Hematopoietic multipotent progenitor cell treated with erythropoietin and hydrocortisone succinate and interleukin-3 and kit ligand, for 8 days (in vitro differentiated cells): ENCODE measurements around the gene TBC1D19.
"Not testable (repeated sequence)": the region's sequence is repeated elsewhere in the genome, so short reads cannot be mapped to it uniquely, and the experiment has no call there.

Experiments used
- DNase-seq: peaks from one replicate; pipeline ENCODE4 v3.0.0-alpha.2; 2015

Gene TBC1D19

DNA sequence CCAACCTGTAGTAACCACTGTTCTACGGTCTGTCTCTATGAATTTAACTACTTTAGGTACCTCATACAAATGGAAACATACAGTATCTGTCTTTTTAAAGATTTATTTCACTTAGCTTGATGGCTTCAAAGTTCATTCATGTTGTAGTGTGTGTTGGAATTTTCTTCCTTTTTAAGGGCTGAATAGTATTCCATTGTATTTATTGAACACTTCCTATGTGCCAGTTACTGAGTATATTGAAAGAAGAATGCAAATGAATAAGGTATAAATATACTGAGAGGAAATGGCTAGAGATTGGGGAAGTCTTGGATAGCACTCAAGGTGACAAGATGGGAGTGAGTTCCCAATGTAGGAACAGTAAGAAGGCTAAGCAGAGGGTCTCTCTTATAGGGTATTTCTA lies 17.3 kb downstream of the TBC1D19 start:
- no peak for DNase-seq

GRCh38 chr4:26607776-26608175 lies 23.9 kb downstream of the TBC1D19 start:
- DNase-seq = no peak

DNA sequence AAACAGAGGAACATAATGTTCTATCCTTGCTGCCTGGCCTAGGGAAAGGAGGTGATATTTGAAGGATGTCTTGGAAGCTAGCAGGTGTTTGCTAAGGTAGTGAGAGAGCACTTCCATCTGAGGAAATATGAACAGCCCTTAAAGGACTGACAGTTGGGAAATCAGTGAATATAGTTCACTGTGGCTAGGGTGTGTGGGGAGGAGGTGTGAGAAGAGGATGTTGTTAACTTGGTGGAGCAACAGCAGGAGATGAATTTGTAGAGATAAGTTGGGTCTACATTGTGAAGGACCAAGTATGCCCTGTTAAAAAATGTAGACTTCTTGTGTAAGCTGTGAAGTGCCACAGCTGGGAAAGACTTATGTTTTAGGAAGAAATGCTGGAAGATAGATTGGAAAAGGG lies 25.5 kb downstream of the TBC1D19 start:
- DNase-seq = no peak

DNA sequence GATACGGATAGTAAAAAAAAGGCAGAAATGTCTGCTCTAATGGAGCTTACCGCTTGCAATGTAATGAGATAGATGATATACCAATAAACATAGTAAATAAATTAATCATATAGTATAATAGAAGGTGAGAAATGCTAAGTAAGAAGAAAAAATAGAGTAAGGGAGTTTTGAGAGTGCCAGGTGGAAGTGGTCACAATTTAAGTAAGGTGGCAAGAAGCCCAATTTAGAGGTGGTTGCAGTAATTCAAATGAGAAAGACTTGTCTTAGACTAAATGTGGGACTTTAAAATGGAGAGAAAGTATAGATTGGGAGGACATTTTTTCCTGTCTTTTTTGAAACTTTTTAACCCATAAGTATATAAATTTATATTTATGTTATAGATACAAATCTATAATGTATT lies 26.0 kb downstream of the TBC1D19 start:
- no peak for DNase-seq

GRCh38 chr4:26611372-26611771 lies 27.5 kb downstream of the TBC1D19 start:
- no peak for DNase-seq

- DNase-seq = no peak
Measured at GRCh38 chr4:26611885-26612284, 28.0 kb downstream of the TBC1D19 start.

- DNase-seq = no peak
Measured at GRCh38 chr4:26613237-26613636, 29.4 kb downstream of the TBC1D19 start.

- no peak for DNase-seq
Measured at GRCh38 chr4:26613735-26614134, 29.9 kb downstream of the TBC1D19 start.

GRCh38 chr4:26619784-26620183 lies 35.9 kb downstream of the TBC1D19 start:
- DNase-seq = no peak

- no peak for DNase-seq
Measured at GRCh38 chr4:26621366-26621765, 37.5 kb downstream of the TBC1D19 start.

DNA sequence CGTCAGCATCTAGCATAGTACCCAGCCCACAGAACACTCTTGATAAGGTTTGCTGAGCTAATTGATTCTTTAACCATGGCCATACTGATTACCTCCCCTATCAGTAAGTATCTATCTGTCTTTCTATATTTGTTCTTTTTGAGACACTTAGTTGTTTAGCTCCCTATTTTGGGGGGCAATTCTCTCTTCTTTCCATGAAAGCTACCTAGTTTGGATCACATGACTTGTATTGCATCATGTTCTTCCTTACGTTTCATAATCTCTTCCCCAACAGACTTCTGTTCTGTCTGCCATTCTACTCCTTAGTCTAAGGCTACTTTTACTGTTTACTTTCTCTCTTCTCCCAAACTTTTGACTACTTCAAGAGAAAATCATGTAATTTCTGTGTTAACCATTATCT lies 39.0 kb downstream of the TBC1D19 start:
- DNase-seq = no peak

DNA sequence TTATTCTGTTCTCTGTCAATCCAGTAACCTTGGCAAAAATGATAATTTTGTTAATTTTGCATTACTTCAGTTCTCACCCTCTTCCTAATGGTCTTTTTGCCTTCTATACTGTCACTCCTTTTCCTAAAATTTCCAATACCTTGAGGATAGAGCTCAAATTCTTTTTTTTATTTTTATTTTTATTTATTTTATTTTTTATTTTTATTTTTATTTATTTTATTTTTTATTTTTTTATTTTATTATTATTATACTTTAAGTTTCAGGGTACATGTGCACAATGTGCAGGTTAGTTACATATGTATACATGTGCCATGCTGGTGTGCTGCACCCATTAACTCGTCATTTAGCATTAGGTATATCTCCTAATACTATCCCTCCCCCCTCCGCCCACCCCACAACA lies 42.8 kb downstream of the TBC1D19 start:
- not testable (repeated sequence) for DNase-seq

DNA sequence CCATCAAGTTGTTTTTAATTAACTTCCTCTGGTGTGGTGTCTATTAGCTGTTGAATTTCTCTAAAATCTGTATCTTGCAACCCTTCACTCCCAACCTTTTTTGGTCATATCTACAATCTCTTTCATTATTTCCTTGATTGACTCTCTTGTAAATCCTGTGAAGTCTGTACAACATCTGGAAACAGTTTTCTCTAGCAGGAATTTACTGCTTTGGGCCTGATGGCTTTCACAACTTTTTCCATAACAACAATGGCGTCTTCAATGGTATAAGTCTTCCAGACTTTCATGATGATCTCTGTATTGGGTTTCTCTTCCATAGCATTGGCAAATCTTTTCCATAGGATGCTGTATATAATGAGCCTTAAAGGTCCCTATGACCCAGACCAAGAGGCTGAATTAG lies 49.0 kb downstream of the TBC1D19 start:
- no peak for DNase-seq

DNA sequence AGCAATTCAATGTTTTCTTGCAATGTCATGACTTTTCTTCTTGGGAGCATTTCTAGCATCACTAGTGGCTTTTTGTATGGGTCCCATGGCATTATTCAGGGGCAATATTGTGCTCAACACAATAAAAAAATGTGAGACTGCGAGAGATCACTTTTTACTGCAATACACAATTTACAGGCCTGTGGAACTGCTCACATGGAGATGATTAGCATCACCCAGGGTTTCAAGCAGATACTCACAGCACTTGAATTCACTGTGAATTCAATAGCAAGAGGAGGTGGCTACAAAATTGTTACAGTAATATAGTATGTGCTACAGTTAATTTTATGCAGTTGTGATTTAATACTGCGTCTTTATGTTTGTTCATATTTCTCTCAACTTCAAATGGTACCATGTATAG lies 50.4 kb downstream of the TBC1D19 start:
- DNase-seq = no peak

- DNase-seq = no peak
Measured at GRCh38 chr4:26636458-26636857, 52.6 kb downstream of the TBC1D19 start.

- DNase-seq = not testable (repeated sequence)
Measured at GRCh38 chr4:26640639-26641038, 56.8 kb downstream of the TBC1D19 start.

DNA sequence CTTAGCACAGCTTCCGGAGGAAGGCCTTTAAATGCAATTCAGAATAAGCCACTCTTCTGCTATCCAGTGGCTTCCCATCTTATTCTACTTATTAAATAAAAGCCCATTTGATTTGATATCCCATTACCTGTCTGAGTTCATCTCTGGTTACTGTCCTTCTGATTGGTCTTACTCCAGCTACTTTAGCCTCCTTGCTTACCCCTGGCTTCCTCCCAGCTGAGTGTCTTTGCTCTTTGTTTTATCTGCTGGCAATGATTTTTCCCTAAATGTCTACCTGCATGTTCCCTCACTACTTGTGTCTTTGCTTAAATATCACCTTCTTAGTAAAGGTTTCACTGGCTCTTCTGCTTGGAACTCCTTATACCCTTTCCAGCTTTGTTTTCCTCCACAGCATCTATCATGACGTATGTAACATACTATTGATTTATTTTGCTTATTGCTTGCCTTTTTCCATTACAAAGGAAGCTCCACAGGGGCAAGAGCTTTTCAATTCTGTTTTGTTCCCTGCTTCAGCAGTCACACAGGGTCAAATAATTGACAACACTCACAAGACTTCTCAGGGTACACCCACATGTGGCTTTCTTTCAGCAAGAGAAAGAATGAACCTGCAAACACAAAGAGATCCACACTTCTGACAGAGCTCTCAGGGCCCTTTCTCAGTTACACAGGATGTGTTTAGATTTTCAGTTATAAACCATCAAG lies 63.8 kb downstream of the TBC1D19 start:
- no peak for DNase-seq

- no peak for DNase-seq
Measured at GRCh38 chr4:26648260-26648659, 64.4 kb downstream of the TBC1D19 start.

- no peak for DNase-seq
Measured at GRCh38 chr4:26660261-26660660, 76.4 kb downstream of the TBC1D19 start.

DNA sequence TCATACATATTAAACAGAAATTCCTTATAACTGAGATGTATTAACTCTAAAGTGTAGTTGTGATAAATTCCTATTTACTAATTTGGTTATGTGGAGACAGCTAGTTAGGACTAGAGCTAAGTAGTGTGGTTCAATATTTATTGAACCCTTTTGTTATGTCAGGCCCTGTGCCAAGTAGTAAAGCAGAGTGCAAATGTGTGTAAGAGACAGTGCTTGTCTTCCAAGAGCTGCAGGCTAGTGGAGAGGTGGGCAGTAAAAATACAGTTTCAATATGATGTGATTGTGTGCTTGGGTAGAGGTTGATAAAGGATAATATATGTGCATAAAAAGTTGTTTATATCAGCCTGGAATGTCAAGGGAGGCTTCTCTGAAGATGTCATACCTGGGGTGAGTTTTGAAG lies 80.0 kb downstream of the TBC1D19 start:
- no peak for DNase-seq

- no peak for DNase-seq
Measured at GRCh38 chr4:26670903-26671537, 87.1 kb downstream of the TBC1D19 start.

DNA sequence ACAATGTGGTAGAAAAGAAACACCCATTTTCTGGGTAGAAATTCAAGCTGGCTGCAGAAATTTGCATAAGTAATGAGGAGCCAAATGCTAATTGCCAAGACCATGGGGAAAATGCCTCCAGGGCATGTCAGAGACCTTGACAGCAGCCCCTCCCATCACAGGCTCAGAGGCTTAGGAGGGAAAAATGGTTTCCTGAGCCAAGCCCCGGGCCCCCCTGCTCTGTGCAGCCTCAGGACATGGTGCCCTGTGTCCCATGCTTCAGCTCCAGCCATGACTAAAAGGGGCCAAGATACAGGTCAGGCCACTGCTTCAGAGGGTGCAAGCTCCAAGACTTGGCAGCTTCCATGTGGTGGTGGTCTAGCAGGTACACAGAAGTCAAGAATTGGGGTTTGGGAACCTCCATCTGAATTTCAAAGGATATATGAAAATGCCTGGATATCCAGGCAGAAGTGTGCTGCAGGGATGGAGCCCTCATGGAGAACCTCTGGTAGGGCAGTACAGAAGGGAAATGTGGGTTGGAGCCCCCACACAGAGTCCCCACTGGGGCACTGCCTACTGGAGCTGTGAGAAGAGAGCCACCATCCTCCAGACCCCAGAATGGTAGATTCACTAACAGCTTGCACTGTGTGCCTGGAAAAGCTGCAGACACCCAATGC lies 95.3 kb downstream of the TBC1D19 start:
- not testable (repeated sequence) for DNase-seq

DNA sequence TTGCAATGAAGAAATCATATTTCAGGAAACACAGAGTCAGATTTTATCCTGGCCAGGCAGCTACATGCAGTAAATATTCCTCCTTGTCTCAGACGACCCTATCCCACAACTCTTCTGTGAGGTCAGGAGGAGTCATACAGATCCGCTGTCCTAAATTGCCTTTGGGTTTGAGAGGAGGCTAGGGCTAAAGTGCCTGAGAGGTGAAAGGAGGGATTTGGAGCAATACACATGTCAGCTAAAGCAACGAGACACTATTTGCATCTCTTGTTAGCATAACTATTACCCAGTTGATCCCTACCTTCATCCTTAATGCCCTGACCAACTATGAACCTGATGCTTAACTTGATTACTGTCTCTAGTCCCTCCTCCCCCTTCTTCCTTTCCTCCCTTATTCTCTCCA lies 98.6 kb downstream of the TBC1D19 start:
- DNase-seq = no peak

DNA sequence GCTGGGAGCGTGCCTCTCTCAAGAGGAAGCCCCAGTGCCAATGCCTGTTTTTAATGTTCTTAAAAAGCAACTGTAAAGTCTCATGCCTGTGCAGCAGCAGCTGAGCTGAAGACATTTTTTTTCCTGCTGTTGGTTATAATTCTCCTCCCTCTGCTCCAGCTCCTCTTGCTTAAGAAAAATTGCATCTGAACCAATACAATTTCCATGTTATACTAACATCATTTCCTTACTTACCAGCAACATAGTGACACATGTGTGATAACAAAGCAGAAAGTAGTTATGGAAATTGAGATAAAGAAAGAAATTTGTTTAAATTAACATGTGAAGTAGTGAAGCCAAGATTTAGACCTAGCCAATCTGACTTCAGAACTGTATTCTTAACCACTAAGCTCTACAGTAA lies 101.4 kb downstream of the TBC1D19 start:
- no peak for DNase-seq
